IPS DF 19.7 (cell line): ENCODE data around the gene LRRC41.
"Not testable (repeated sequence)": the region's sequence is repeated elsewhere in the genome, so short reads cannot be mapped to it uniquely, and the experiment has no call there.

Source experiments
- DNase-seq: peaks from one replicate; pipeline ENCODE4 v3.0.0-alpha.2; 2013; ENCODE audit warnings: low read depth, low spot score

Gene LRRC41

DNA sequence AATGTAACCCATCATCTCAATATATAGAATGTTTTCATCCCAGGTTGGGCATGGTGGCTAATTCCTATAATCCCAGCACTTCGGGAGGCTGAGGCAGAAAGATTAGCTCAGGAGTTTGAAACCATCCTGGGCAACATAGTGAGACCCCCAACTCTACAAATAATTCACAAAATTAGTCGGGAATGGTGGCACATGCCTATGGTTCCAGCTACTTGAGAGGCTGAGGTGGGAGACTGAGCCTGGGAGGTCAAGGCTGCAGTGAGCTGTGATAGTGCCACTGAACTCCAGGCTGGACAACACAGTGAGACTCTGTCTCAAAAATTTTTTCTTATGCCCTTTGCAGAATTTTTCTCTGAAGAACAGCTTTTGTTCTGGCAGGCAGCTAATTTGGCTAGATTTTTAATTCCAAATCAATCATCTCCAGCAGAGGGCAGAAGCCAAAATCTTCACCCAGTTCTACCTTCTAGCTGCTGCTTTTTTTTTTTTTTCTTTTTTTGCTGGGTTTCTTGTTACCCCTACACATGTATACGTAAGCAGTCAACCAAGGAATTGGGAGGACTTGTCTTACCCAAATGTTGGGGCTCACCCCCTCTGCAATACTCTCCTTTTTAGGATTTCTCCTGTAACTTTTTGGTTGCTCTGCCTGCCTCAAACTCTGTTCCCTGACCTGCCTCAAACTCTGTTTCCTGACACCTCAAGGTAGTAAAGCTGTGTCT, 58.6 kb downstream of the LRRC41 start:
- DNase-seq = no peak

- not testable (repeated sequence) for DNase-seq
These were observed 59.6 kb downstream of the LRRC41 start for GRCh38 chr1:46243831-46244230.

DNA sequence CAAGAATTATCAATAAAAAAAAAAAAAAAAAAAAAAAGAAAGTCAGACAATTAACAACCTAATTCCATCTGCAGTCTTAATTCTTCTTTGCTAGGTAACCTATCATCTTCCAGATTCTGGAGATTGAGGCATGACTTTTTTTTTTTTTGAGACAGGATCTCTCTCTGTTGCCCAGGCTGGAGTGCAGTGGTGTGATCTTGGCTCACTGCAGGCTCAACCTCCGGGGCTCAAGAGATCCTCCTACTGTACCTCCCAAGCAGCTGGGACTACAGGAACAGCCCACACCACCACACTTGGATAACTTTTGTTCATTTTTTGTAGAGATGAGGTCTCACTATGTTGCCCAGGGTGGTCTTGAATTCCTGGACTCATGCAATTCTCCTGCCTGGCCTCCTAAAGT, 60.5 kb downstream of the LRRC41 start:
- DNase-seq = no peak

DNA sequence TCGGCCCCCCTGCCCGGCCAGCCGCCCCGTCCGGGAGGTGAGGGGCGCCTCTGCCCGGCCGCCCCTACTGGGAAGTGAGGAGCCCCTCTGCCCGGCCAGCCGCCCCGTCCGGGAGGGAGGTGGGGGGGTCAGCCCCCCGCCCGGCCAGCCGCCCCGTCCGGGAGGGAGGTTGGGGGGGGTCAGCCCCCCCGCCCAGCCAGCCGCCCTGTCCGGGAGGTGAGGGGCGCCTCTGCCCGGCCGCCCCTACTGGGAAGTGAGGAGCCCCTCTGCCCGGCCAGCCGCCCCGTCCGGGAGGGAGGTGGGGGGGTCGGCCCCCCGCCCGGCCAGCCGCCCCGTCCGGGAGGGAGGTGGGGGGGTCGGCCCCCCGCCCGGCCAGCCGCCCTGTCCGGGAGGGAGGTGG, 61.7 kb downstream of the LRRC41 start:
- not testable (repeated sequence) for DNase-seq

- DNase-seq = not testable (repeated sequence)
These were observed 64.6 kb downstream of the LRRC41 start for GRCh38 chr1:46238865-46239264.

DNA sequence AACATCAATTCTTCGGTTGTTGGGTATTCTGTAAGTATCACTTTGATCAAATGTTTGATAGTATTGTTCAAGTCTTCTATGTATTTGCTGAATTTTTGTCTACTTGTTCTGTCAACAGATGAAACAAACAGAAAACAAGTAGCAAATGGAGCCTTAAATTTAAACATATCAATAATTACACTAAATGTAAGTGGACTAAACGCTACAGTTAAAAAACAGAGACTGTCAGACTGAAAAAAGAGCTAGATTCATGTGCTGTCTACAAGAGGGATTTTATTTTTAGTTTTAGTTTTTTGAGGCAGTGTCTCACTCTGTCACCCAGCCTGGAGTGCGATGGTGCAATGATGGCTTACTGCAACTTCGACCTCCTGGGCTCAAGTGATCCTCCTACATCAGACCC, 66.5 kb downstream of the LRRC41 start:
- DNase-seq = no peak

GRCh38 chr1:46231231-46231630, 72.2 kb downstream of the LRRC41 start:
- not testable (repeated sequence) for DNase-seq
